HUES6 (cell line): ENCODE data around the gene MYRF.

Source experiments
- H3K27ac ChIP-seq: 2 replicates; pipeline ENCODE4 v1.7.0; 2013; ENCODE audit warnings: low read depth, mild to moderate bottlenecking, low read length, inconsistent platforms
- H3K27me3 ChIP-seq: 2 replicates; pipeline ENCODE4 v1.6.1; 2013; ENCODE audit warnings: low read length; ENCODE audit not compliant: control insufficient read depth, insufficient read depth
- H3K36me3 ChIP-seq: 2 replicates; pipeline ENCODE4 v1.6.1; 2013; ENCODE audit warnings: low read length; ENCODE audit not compliant: control insufficient read depth, insufficient read depth
- H3K4me1 ChIP-seq: 2 replicates; pipeline ENCODE4 v1.6.1; 2013; ENCODE audit warnings: low read length; ENCODE audit not compliant: control insufficient read depth, insufficient read depth
- H3K4me3 ChIP-seq: 2 replicates; pipeline ENCODE4 v1.5.1; 2013; ENCODE audit warnings: low read depth, low read length
- H3K9ac ChIP-seq: one replicate; pipeline ENCODE4 v1.6.1; 2013; ENCODE audit warnings: mild to moderate bottlenecking, low read length
- H3K9me3 ChIP-seq: 2 replicates; pipeline ENCODE4 v1.6.1; 2013; ENCODE audit warnings: low read depth, low read length; ENCODE audit not compliant: control insufficient read depth, insufficient read depth

The MYRF gene

GRCh38 chr11:61732705-61733104, 19.7 kb upstream of the MYRF start:
- Histone ChIP-seq H3K27me3 (no peaks in the 10 kb centered on the region), H3K36me3 (peaks cover 25% of the 10 kb centered on the region), H3K4me1 (peaks cover 6% of the 10 kb centered on the region; the same call in 1 of the 2 replicates), H3K9ac (no peak overlapping the region), H3K4me3 (no peak overlapping the region), H3K9me3 (no peaks in the 10 kb centered on the region), H3K27ac (no peak overlapping the region)

- Histone ChIP-seq H3K27ac (no peak overlapping the region), H3K9me3 (no peaks in the 10 kb centered on the region), H3K36me3 (peaks cover 22% of the 10 kb centered on the region), H3K9ac (no peak overlapping the region), H3K27me3 (no peaks in the 10 kb centered on the region), H3K4me1 (peaks cover 9% of the 10 kb centered on the region; the same call in 1 of the 2 replicates), H3K4me3 (no peak overlapping the region)
Measured at GRCh38 chr11:61733120-61733978, 19.1 kb upstream of the MYRF start.

- Histone ChIP-seq H3K27ac (no peak overlapping the region), H3K4me1 (peaks cover 9% of the 10 kb centered on the region; the same call in 1 of the 2 replicates), H3K36me3 (peaks cover 13% of the 10 kb centered on the region), H3K9ac (no peak overlapping the region), H3K4me3 (no peak overlapping the region), H3K27me3 (no peaks in the 10 kb centered on the region), H3K9me3 (no peaks in the 10 kb centered on the region)
Measured at GRCh38 chr11:61734767-61735166, 17.7 kb upstream of the MYRF start.

- H3K4me1 ChIP-seq = peaks cover 9% of the 10 kb centered on the region; the same call in 1 of the 2 replicates
Measured at GRCh38 chr11:61735391-61735790, 17.0 kb upstream of the MYRF start.

GRCh38 chr11:61736310-61736709, 16.1 kb upstream of the MYRF start:
- H3K4me3 ChIP-seq = no peak overlapping the region

More at GRCh38 chr11:61735391-61735790, 17.0 kb upstream of the MYRF start:
- Histone ChIP-seq H3K9ac (no peak overlapping the region), H3K4me3 (no peak overlapping the region), H3K27me3 (no peaks in the 10 kb centered on the region), H3K9me3 (no peaks in the 10 kb centered on the region), H3K36me3 (peaks cover 13% of the 10 kb centered on the region), H3K27ac (no peak overlapping the region)

GRCh38 chr11:61737131-61737530, 15.3 kb upstream of the MYRF start:
- Histone ChIP-seq H3K27me3 (no peaks in the 10 kb centered on the region), H3K36me3 (peaks cover 20% of the 10 kb centered on the region), H3K4me1 (peaks cover 3% of the 10 kb centered on the region; the same call in 1 of the 2 replicates), H3K27ac (no peak overlapping the region), H3K4me3 (no peak overlapping the region), H3K9ac (no peak overlapping the region), H3K9me3 (no peaks in the 10 kb centered on the region)

More at GRCh38 chr11:61736310-61736709, 16.1 kb upstream of the MYRF start:
- no peak overlapping the region for H3K9ac ChIP-seq
- peaks cover 4% of the 10 kb centered on the region; the same call in 1 of the 2 replicates for H3K4me1 ChIP-seq
- no peaks in the 10 kb centered on the region for H3K27me3 ChIP-seq
- peaks cover 16% of the 10 kb centered on the region for H3K36me3 ChIP-seq
- H3K27ac ChIP-seq = no peak overlapping the region
- no peaks in the 10 kb centered on the region for H3K9me3 ChIP-seq

GRCh38 chr11:61737636-61738386, 14.6 kb upstream of the MYRF start:
- Histone ChIP-seq H3K27ac (no peak overlapping the region), H3K27me3 (no peaks in the 10 kb centered on the region), H3K9ac (no peak overlapping the region), H3K9me3 (no peaks in the 10 kb centered on the region), H3K4me1 (peaks cover 3% of the 10 kb centered on the region; the same call in 1 of the 2 replicates), H3K36me3 (peaks cover 24% of the 10 kb centered on the region), H3K4me3 (no peak overlapping the region)

- H3K27me3 ChIP-seq = no peaks in the 10 kb centered on the region
- H3K9me3 ChIP-seq = no peaks in the 10 kb centered on the region
- H3K4me3 ChIP-seq = no peak overlapping the region
- no peak overlapping the region for H3K9ac ChIP-seq
- no peak overlapping the region for H3K27ac ChIP-seq
- H3K36me3 ChIP-seq = peaks cover 24% of the 10 kb centered on the region
- peaks cover 3% of the 10 kb centered on the region; the same call in 1 of the 2 replicates for H3K4me1 ChIP-seq
Measured at GRCh38 chr11:61738776-61739175, 13.7 kb upstream of the MYRF start.

GRCh38 chr11:61739413-61739812, 13.0 kb upstream of the MYRF start:
- H3K9ac ChIP-seq = no peak overlapping the region
- no peaks in the 10 kb centered on the region for H3K9me3 ChIP-seq
- no peaks in the 10 kb centered on the region for H3K27me3 ChIP-seq
- no peak overlapping the region for H3K4me3 ChIP-seq
- peaks cover 3% of the 10 kb centered on the region; the same call in 1 of the 2 replicates for H3K4me1 ChIP-seq
- H3K36me3 ChIP-seq = peaks cover 24% of the 10 kb centered on the region
- no peak overlapping the region for H3K27ac ChIP-seq

GRCh38 chr11:61739966-61740365, 12.5 kb upstream of the MYRF start:
- Histone ChIP-seq H3K4me1 (peaks cover 3% of the 10 kb centered on the region; the same call in 1 of the 2 replicates), H3K27ac (no peak overlapping the region), H3K9ac (no peak overlapping the region), H3K4me3 (no peak overlapping the region), H3K9me3 (no peaks in the 10 kb centered on the region), H3K27me3 (no peaks in the 10 kb centered on the region), H3K36me3 (peaks cover 24% of the 10 kb centered on the region)

- Histone ChIP-seq H3K9me3 (no peaks in the 10 kb centered on the region), H3K9ac (no peak overlapping the region), H3K36me3 (peaks cover 14% of the 10 kb centered on the region), H3K4me1 (peaks cover 5% of the 10 kb centered on the region), H3K4me3 (no peak overlapping the region), H3K27ac (no peak overlapping the region), H3K27me3 (no peaks in the 10 kb centered on the region)
Measured at GRCh38 chr11:61742391-61742790, 10.0 kb upstream of the MYRF start.
